ENCODE results near the gene EXOSC9.

DNA sequence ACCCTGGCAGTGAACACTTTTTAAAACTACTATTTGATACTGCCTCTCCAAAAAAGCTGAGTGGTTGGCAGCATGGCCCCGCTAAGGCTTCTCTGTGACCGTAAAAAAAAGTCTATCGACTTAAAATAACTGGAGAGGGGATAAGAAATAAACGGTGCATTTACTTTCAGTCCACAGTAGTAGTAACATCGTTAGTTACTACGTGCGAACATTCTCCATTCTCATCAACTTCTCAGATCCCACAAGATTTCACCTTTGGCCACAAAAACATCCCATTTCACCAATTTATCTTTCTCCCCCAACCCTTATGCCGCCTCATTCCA lies 524 bp upstream of the EXOSC9 start:
- TF ChIP-seq CTCF (IDR thresholded peaks at IDR 0.05): no peak
- no peak for TF ChIP-seq POLR2A (IDR thresholded peaks at IDR 0.05)
- no peak for TF ChIP-seq POLR2AphosphoS5 (IDR thresholded peaks at IDR 0.05; ENCODE audit: insufficient read depth in 1 of 2, low read depth in 1 of 2)
